Panc1 (cell line): ENCODE measurements around the gene TRAM2. TPM values are rescaled to one million over a fixed set of nuclear protein-coding genes. Genes with fewer than 3 reads are reported as not detected.
A peak's percentile ranks its signal among the peaks of the same experiment; 100 is the strongest.

Source experiments
- ATAC-seq: fragments of 200-7000 bp; cut with Tn5 transposase; 2 replicates; pipeline ENCODE4 v1.9.1; 2020; ENCODE audit warnings: mild to moderate bottlenecking, moderate library complexity
- BruUV-seq: library from RNA; stranded (reverse); fragments of 400-500 nt; replicated peaks from 2 replicates; lab custom pipeline; 2021; lab: Mats Ljungman, UMichigan
- CTCF ChIA-PET: fragments of 300-600 bp; sonication (Branson Sonifier 250); formaldehyde crosslinking; loops from one replicate; lab custom pipeline; 2022; ENCODE audit warnings: antibody characterized with exemption; lab: Charles Lee
- POLR2A ChIA-PET: fragments of 300-600 bp; sonication (Branson Sonifier 250); formaldehyde crosslinking; loops from one replicate; lab custom pipeline; 2022; ENCODE audit warnings: antibody characterized with exemption; lab: Charles Lee
- DNase-seq: peaks from one replicate; pipeline ENCODE4 v3.0.0-alpha.2; 2010; ENCODE audit warnings: low read depth, low spot score
- H3K27ac ChIP-seq: 2 replicates; pipeline ENCODE4 v1.5.1; 2011; ENCODE audit warnings: mild to moderate bottlenecking, low read length, inconsistent platforms
- H3K27me3 ChIP-seq: fragments of 200-500 bp; sonication (Bioruptor generic); 2 replicates; pipeline ENCODE4 v1.6.0; 2014; ENCODE audit warnings: low read length, inconsistent platforms; ENCODE audit not compliant: control insufficient read depth, insufficient read depth
- H3K36me3 ChIP-seq: fragments of 200-500 bp; sonication (Bioruptor generic); 2 replicates; pipeline ENCODE4 v1.5.1; 2014; ENCODE audit warnings: inconsistent platforms, mild to moderate bottlenecking, low read length, moderate library complexity; ENCODE audit not compliant: control insufficient read depth, insufficient read depth
- H3K4me1 ChIP-seq: 2 replicates; pipeline ENCODE4 v1.5.1; 2011; ENCODE audit warnings: inconsistent platforms, mild to moderate bottlenecking, low read length, moderate library complexity; ENCODE audit not compliant: control insufficient read depth, insufficient read depth
- H3K4me3 ChIP-seq, 2 experiments: 2 replicates each; pipeline ENCODE4 v1.5.1; 2011 to 2012; ENCODE audit warnings: low read depth in 2 of 2, low read length in 2 of 2, mild to moderate bottlenecking in 2 of 2, inconsistent platforms in 1 of 2, moderate library complexity in 1 of 2
- H3K9me3 ChIP-seq: fragments of 200-500 bp; sonication (Bioruptor generic); 2 replicates; pipeline ENCODE4 v1.5.1; 2014; ENCODE audit warnings: low read depth, mild to moderate bottlenecking, inconsistent platforms, low read length, moderate library complexity; ENCODE audit not compliant: control insufficient read depth, insufficient read depth
- CTCF ChIP-seq: fragments of 450-650 bp; IDR thresholded peaks from 2 replicates; pipeline ENCODE4 v1.5.1; 2017; ENCODE audit warnings: mild to moderate bottlenecking
- POLR2AphosphoS5 ChIP-seq: IDR thresholded peaks from 2 replicates; pipeline ENCODE4 v1.6.1; 2012; ENCODE audit warnings: mild to moderate bottlenecking, low read depth, low read length, moderate library complexity
- REST ChIP-seq, 2 experiments: IDR thresholded peaks; 2 replicates each; pipeline ENCODE4 v1.6.1; 2011 to 2012; ENCODE audit warnings: low read depth in 2 of 2, control low read depth in 1 of 2, low read length in 1 of 2, mild to moderate bottlenecking in 1 of 2, moderate library complexity in 1 of 2; ENCODE audit not compliant: insufficient read depth in 1 of 2
- SIN3A ChIP-seq: IDR thresholded peaks from 2 replicates; pipeline ENCODE4 v1.6.1; 2012; ENCODE audit warnings: low read depth, mild to moderate bottlenecking, low read length, moderate library complexity, borderline replicate concordance; ENCODE audit not compliant: insufficient read depth
- TCF7L2 ChIP-seq: IDR thresholded peaks from 2 replicates; pipeline ENCODE4 v1.6.1; 2011; ENCODE audit warnings: mild to moderate bottlenecking, low read depth, low read length, inconsistent platforms
- in situ Hi-C: cut with HindIII; loops from 2 replicates; pipeline ENCODE4 v1.10.0; 2016; ENCODE audit warnings: low sequenced_read_pairs, low pct_unique_long_range_greater_than_20kb
- intact Hi-C: fragments of 100-400 bp; cut with micrococcal nuclease; formaldehyde crosslinking; loops from one replicate; pipeline ENCODE4 v1.10.0; 2022; ENCODE audit not compliant: unreplicated experiment
- total RNA-seq: library from RNA; stranded (reverse); gene quantifications from one replicate; pipeline ENCODE4 v1.2.1, GENCODE V29; 2021; ENCODE audit not compliant: unreplicated experiment

The TRAM2 gene
- total RNA-seq, 1 experiment from 2014 or later = 56.7 TPM

DNA sequence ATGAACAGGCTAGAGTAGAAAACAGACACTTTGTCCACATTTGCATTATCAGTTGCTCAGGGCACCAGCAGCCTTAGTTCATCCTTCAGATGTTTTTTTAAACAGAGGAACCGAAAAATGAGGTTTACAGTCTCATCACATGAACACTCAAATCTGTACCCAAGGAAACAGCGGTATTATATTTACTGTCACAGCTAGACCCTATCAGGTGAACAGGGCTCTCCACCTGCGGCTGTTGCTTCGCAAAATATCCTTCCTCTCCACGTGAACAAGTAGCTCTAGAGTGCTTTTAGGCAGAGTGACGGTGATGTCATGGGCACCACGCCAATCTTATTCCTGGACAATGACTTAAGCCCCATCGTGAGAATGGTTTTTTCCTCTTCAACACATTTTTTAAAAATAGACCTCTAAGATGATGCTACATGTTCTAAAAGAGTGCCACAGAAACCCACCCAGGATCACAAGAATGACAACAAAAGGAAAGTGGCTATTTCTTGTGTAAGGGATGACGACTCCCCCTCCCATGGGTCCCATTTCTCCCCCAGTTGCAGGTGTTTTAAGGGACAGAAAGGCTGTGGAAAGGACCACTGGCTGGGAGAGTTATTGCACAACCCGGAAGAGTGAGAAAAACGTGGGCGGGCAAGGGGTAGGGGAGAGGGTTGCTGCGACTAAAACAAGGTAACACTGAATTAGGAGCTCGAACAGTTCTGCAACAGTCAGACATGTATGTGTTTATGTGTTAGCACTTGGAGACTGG, 79.0 kb downstream of the TRAM2 start:
- TSS peak; percentile 40 for BruUV-seq
- TF ChIP-seq TCF7L2 (no peak), CTCF (no peak), REST (IDR thresholded peaks at IDR 0.05; ENCODE audit: insufficient read depth in 1 of 2, low read depth in 2 of 2, low read length in 1 of 2) (no peak), SIN3A (no peak), POLR2AphosphoS5 (no peak)
- intact Hi-C loops = loop anchor here (5.0 kb wide), 1 partner anchor 81 kb away; no protein-coding TSS in a partner anchor
- in situ Hi-C loops = no loop called here
- DNase-seq (no peak), ATAC-seq (no peak)
- Histone ChIP-seq H3K27me3 (no peaks in the 10 kb centered on the region), H3K4me3 (no peak overlapping the region), H3K27ac (0 out of 2 replicates have a peak overlapping the region, but pooled peaks have one; percentile 18), H3K36me3 (no peaks in the 10 kb centered on the region), H3K4me1 (peaks cover 2% of the 10 kb centered on the region; the same call in 1 of the 2 replicates), H3K9me3 (no peaks in the 10 kb centered on the region)
- POLR2A ChIA-PET = no interaction called here
- CTCF ChIA-PET = interaction anchor here (0.5 to 0.7 kb wide), 2 partner anchors 15 to 90 kb away, joined by 3 read pairs; no protein-coding TSS in a partner anchor

GRCh38 chr6:52496631-52497030, 80.2 kb downstream of the TRAM2 start:
- BruUV-seq = no TSS peak
- Histone ChIP-seq H3K27me3 (no peaks in the 10 kb centered on the region), H3K9me3 (no peaks in the 10 kb centered on the region), H3K27ac (no peak overlapping the region), H3K4me3 (no peak overlapping the region), H3K4me1 (peaks cover 2% of the 10 kb centered on the region; the same call in 1 of the 2 replicates), H3K36me3 (no peaks in the 10 kb centered on the region)
- in situ Hi-C loops (no loop called here), intact Hi-C loops (loop anchor here (5.0 kb wide), 1 partner anchor 79 kb away; no protein-coding TSS in a partner anchor)
- ChIA-PET POLR2A (no interaction called here), CTCF (no interaction called here)
- no peak for ATAC-seq
- no peak for DNase-seq
- no peak for TF ChIP-seq REST (IDR thresholded peaks at IDR 0.05; ENCODE audit: insufficient read depth in 1 of 2, low read depth in 2 of 2, low read length in 1 of 2)
